Measurements from ENCODE around the gene GSG1L.

DNA sequence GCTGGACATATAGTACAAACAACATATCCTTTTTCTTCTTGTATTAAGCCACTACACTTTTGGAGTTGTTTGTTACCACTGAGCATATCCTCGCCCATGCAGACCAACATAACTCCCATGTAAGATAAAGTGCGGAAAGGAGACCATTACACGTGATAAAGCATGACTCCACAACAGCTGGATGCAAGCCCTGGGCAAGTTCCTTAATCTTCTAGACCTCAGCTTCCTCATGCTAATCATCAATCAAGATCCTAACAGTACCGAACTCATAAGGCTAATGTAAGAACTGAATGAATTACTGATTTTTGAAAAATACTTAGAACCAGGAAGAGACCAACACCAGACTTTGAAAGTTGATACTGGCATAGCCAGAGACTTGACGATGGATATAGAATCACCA is 47.0 kb upstream of the GSG1L start:
- no peak for TF ChIP-seq ZNF143 (CRISPR knock-in tag; IDR thresholded peaks at IDR 0.05)
- no peak for TF ChIP-seq HNRNPK (IDR thresholded peaks at IDR 0.05; ENCODE audit: low read depth, low read length, poor library complexity, severe bottlenecking)
- no peak for TF ChIP-seq NR1H2 (CRISPR knock-in tag; IDR thresholded peaks at IDR 0.05; ENCODE audit: borderline replicate concordance, low read depth)
- no peak for TF ChIP-seq REST (IDR thresholded peaks at IDR 0.05; ENCODE audit: borderline replicate concordance in 1 of 2, low read depth in 1 of 2, low read length in 2 of 2)
- TF ChIP-seq ZNF558 (CRISPR knock-in tag; IDR thresholded peaks at IDR 0.05; ENCODE audit: borderline replicate concordance): no peak
- no peak for TF ChIP-seq HOXA7 (CRISPR knock-in tag; IDR thresholded peaks at IDR 0.05)
- no peak for TF ChIP-seq CTCF (CRISPR knock-in tag; IDR thresholded peaks at IDR 0.05)
- no peak for TF ChIP-seq ZFP36 (IDR thresholded peaks at IDR 0.05; ENCODE audit: borderline replicate concordance, low read depth, low read length, partially characterized antibody)
- no peak for TF ChIP-seq RFX5 (IDR thresholded peaks at IDR 0.05; ENCODE audit: low read depth, low read length)
- TF ChIP-seq ZSCAN20 (CRISPR knock-in tag; IDR thresholded peaks at IDR 0.05; ENCODE audit: borderline replicate concordance): no peak
- no peak for TF ChIP-seq CHCHD3 (CRISPR knock-in tag; IDR thresholded peaks at IDR 0.05)

Data from HepG2 (cell line).